ENCODE measurements around the gene SH3PXD2B. TPM values are rescaled to one million over a fixed set of nuclear protein-coding genes. Genes with fewer than 3 reads are reported as not detected.

SH3PXD2B gene
- total and polyA plus RNA-seq, 2 donors (not counting 1 experiment from before 2014, with no cell fraction given): not detected

DNA sequence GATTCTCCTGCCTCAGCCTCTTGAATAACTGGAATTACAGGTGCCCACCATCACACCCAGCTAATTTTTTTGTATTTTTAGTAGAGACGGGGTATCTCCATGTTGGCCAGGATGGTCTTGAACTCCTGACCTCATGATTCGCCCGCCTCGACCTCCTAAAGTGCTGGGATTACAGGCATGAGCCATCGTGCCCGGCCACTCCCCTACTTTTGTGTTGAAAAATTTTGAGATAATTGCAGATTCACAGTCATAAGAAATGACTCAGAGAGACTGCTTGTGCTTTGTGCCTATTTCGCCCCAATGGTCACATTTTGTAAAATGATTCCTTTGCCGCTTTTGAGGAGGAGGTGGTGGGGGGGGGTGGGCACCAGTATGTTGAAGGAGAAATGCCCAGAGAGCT lies 48.1 kb upstream of the SH3PXD2B start:
- peaks cover 0 to 5% (median 0%) of the 10 kb centered on the region in 4 experiments for H3K27me3 ChIP-seq (replicated peaks in 1 of 4; ENCODE audit: control extremely low read depth in 1 of 4, control insufficient read depth in 3 of 4, insufficient read depth in 4 of 4, low read length in 3 of 4)
- no peak overlapping the region for H2AFZ ChIP-seq (ENCODE audit: insufficient read depth, low read depth, low read length, poor library complexity, severe bottlenecking)
- Mint-ChIP-seq H3K27ac (no peak overlapping the region), H3K4me1 (no peaks in the 10 kb centered on the region), H3K9me3 (ENCODE audit: insufficient read depth) (no peaks in the 10 kb centered on the region), H3K27me3 (peaks cover 15% of the 10 kb centered on the region), H3K4me3 (no peak overlapping the region)
- peaks cover 0 to 3% (median 0%) of the 10 kb centered on the region in 3 donors for H3K9me3 ChIP-seq (ENCODE audit: control extremely low read depth in 1 of 3, control insufficient read depth in 2 of 3, insufficient read depth in 1 of 3, low read length in 2 of 3)
- H4K20me1 ChIP-seq (ENCODE audit: control insufficient read depth, insufficient read depth, low read length, poor library complexity, severe bottlenecking): no peaks in the 10 kb centered on the region
- ChIA-PET CTCF (no interaction called here), POLR2A (no interaction called here)
- H3K36me3 ChIP-seq (replicated peaks in 1 of 2; ENCODE audit: control extremely low read depth in 1 of 2, control insufficient read depth in 1 of 2, extremely low read depth in 1 of 2, insufficient read depth in 2 of 2, low read length in 1 of 2): no peaks in the 10 kb centered on the region
- H3K4me1 ChIP-seq (ENCODE audit: control insufficient read depth in 2 of 2, insufficient read depth in 2 of 2, low read length in 2 of 2): no peaks in the 10 kb centered on the region
- 88% methylated on average over 5 of the region's 8 CpGs for WGBS (ENCODE audit: insufficient coverage)
- intact Hi-C loops (cut with micrococcal nuclease): no loop called here
- no peaks in the 10 kb centered on the region for H3K79me2 ChIP-seq (ENCODE audit: control insufficient read depth, insufficient read depth, low read length)
- no peak overlapping the region for H3K9ac ChIP-seq (ENCODE audit: low read length)
- DNase-seq (no peak), ATAC-seq (ENCODE audit: low read depth) (no peak)
- no peak overlapping the region for H3K27ac ChIP-seq (ENCODE audit: low read length in 2 of 2)
- no peak overlapping the region for H3K4me3 ChIP-seq (ENCODE audit: control extremely low read depth in 1 of 5, extremely low read depth in 1 of 5, insufficient read depth in 1 of 5, low read depth in 2 of 5, low read length in 4 of 5)
- TF ChIP-seq, protein P1, sequence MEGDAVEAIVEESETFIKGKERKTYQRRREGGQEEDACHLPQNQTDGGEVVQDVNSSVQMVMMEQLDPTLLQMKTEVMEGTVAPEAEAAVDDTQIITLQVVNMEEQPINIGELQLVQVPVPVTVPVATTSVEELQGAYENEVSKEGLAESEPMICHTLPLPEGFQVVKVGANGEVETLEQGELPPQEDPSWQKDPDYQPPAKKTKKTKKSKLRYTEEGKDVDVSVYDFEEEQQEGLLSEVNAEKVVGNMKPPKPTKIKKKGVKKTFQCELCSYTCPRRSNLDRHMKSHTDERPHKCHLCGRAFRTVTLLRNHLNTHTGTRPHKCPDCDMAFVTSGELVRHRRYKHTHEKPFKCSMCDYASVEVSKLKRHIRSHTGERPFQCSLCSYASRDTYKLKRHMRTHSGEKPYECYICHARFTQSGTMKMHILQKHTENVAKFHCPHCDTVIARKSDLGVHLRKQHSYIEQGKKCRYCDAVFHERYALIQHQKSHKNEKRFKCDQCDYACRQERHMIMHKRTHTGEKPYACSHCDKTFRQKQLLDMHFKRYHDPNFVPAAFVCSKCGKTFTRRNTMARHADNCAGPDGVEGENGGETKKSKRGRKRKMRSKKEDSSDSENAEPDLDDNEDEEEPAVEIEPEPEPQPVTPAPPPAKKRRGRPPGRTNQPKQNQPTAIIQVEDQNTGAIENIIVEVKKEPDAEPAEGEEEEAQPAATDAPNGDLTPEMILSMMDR (IDR thresholded peaks at IDR 0.05): no peak
- TF ChIP-seq EZH2 (IDR thresholded peaks at IDR 0.05; ENCODE audit: borderline replicate concordance, insufficient read depth, low read depth, low read length, poor library complexity, severe bottlenecking): no peak
- H3K4me2 ChIP-seq (replicated peaks; ENCODE audit: low read depth, low read length, poor library complexity, severe bottlenecking): no peak overlapping the region

DNA sequence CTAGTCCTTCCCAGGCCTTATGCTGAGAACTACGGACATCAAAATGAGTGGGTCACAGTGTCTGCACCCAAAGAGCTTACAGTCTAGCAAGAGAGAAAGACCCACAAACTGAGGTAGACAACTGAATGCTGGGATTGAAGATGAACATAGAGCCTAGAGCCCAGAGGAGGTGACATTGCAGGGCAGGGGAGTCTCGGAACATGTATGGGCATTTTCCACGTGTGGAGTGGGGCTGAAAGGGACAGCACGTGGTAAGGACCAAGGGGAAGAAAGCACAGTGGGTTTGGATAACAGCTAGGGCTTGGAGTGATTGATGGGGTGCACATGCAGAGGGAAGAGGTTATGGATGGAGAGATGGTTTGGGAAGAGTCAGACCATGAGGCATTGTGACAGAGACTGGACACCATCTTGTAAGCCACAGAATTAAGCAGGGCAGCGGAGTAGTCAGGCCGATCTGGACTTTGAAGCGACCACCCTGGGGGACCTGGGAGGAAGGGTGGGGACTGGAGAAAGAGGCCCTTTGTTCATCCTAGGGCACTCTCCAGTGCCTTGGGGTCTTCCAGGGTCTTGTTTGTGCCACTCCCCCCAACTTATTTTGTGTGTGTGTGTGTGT lies 47.5 kb upstream of the SH3PXD2B start:
- H3K27me3 Mint-ChIP-seq: peaks cover 15% of the 10 kb centered on the region
- TF ChIP-seq EZH2 (IDR thresholded peaks at IDR 0.05; ENCODE audit: borderline replicate concordance, insufficient read depth, low read depth, low read length, poor library complexity, severe bottlenecking): no peak
- TF ChIP-seq, protein P1 (IDR thresholded peaks at IDR 0.05): no peak
- H3K9me3 Mint-ChIP-seq (ENCODE audit: insufficient read depth): no peaks in the 10 kb centered on the region
- no peak for DNase-seq
- Histone ChIP-seq H3K9me3 (ENCODE audit: control extremely low read depth in 1 of 3, control insufficient read depth in 2 of 3, insufficient read depth in 1 of 3, low read length in 2 of 3) (peaks cover 0 to 3% (median 0%) of the 10 kb centered on the region in 3 donors), H3K4me2 (replicated peaks; ENCODE audit: low read depth, low read length, poor library complexity, severe bottlenecking) (no peak overlapping the region), H3K27ac (ENCODE audit: low read length in 2 of 2) (no peak overlapping the region), H4K20me1 (ENCODE audit: control insufficient read depth, insufficient read depth, low read length, poor library complexity, severe bottlenecking) (no peaks in the 10 kb centered on the region), H3K4me3 (ENCODE audit: control extremely low read depth in 1 of 5, extremely low read depth in 1 of 5, insufficient read depth in 1 of 5, low read depth in 2 of 5, low read length in 4 of 5) (no peak overlapping the region), H3K9ac (ENCODE audit: low read length) (no peak overlapping the region), H2AFZ (ENCODE audit: insufficient read depth, low read depth, low read length, poor library complexity, severe bottlenecking) (no peak overlapping the region), H3K4me1 (ENCODE audit: control insufficient read depth in 2 of 2, insufficient read depth in 2 of 2, low read length in 2 of 2) (no peaks in the 10 kb centered on the region), H3K79me2 (ENCODE audit: control insufficient read depth, insufficient read depth, low read length) (no peaks in the 10 kb centered on the region), H3K27me3 (replicated peaks in 1 of 4; ENCODE audit: control extremely low read depth in 1 of 4, control insufficient read depth in 3 of 4, insufficient read depth in 4 of 4, low read length in 3 of 4) (peaks cover 0 to 3% (median 0%) of the 10 kb centered on the region in 4 experiments), H3K36me3 (replicated peaks in 1 of 2; ENCODE audit: control extremely low read depth in 1 of 2, control insufficient read depth in 1 of 2, extremely low read depth in 1 of 2, insufficient read depth in 2 of 2, low read length in 1 of 2) (no peaks in the 10 kb centered on the region)
- ATAC-seq (ENCODE audit: low read depth): no peak
- ChIA-PET CTCF (no interaction called here), POLR2A (no interaction called here)
- 88% methylated on average over 7 of the region's 7 CpGs for WGBS (ENCODE audit: insufficient coverage)
- no peaks in the 10 kb centered on the region for H3K4me1 Mint-ChIP-seq
- H3K4me3 Mint-ChIP-seq: no peak overlapping the region
- no peak overlapping the region for H3K27ac Mint-ChIP-seq
- intact Hi-C loops (cut with micrococcal nuclease): no loop called here

Data from B cell (primary cell).